ENCODE data around the gene ARRB1. TPM values are rescaled to one million over a fixed set of nuclear protein-coding genes. Genes with fewer than 3 reads are reported as not detected.

The ARRB1 gene
- polyA plus RNA-seq, 1 of the 3 experiments (the other 2 are of a cell fraction) = 7.0 TPM

GRCh38 chr11:75276686-75277085, 74.8 kb downstream of the ARRB1 start:
- ChIA-PET POLR2A (interaction anchor here (1.1 kb wide), 1 partner anchor 13 kb away, joined by 3 read pairs; no protein-coding TSS in a partner anchor), CTCF (interaction anchor here (0.6 to 27.4 kb wide), 10 partner anchors 15 to 257 kb away, joined by 3 to 701 read pairs (median 4); no protein-coding TSS in a partner anchor)
- TF ChIP-seq USF1 (IDR thresholded peaks at IDR 0.05; ENCODE audit: borderline replicate concordance, low read depth) (no peak), PBX3 (IDR thresholded peaks at IDR 0.05) (no peak), NRF1 (IDR thresholded peaks at IDR 0.05; ENCODE audit: low read depth, low read length) (no peak), REST (IDR thresholded peaks at IDR 0.05; ENCODE audit: low read depth, low read length) (no peak), USF2 (IDR thresholded peaks at IDR 0.05; ENCODE audit: borderline replicate concordance, low read depth, low read length) (no peak), TAF1 (IDR thresholded peaks at IDR 0.05; ENCODE audit: borderline replicate concordance, low read depth, low read length) (no peak), MEF2A (IDR thresholded peaks at IDR 0.05; ENCODE audit: borderline replicate concordance, low read depth) (no peak), JUND (IDR thresholded peaks at IDR 0.05) (no peak), SIN3A (IDR thresholded peaks at IDR 0.05; ENCODE audit: borderline replicate concordance, low read depth, low read length) (no peak), RXRA (IDR thresholded peaks at IDR 0.05; ENCODE audit: borderline replicate concordance, low read depth) (no peak), FOSL2 (IDR thresholded peaks at IDR 0.05; ENCODE audit: borderline replicate concordance, low read depth) (no peak)
- Histone ChIP-seq H3K9ac (no peak overlapping the region), H3K4me3 (ENCODE audit: low read depth in 2 of 2, low read length in 1 of 2) (no peak overlapping the region), H2AFZ (ENCODE audit: low read depth) (no peak overlapping the region), H3K27ac (ENCODE audit: low read depth in 2 of 2, low read length in 1 of 2) (no peak overlapping the region), H3K9me2 (no peaks in the 10 kb centered on the region), H3K9me3 (no peaks in the 10 kb centered on the region), H3K27me3 (ENCODE audit: insufficient read depth) (no peaks in the 10 kb centered on the region), H4K20me1 (ENCODE audit: insufficient read depth) (no peaks in the 10 kb centered on the region), H3K4me1 (ENCODE audit: control insufficient read depth in 1 of 2, insufficient read depth in 2 of 2, low read depth in 1 of 2, low read length in 1 of 2) (peaks cover 0 to 10% of the 10 kb centered on the region in 2 experiments; a peak in 1 of 4 replicates), H3K36me3 (replicated peaks in 1 of 2; ENCODE audit: control insufficient read depth in 1 of 2, insufficient read depth in 2 of 2, low read length in 1 of 2) (peaks cover 0 to 5% of the 10 kb centered on the region in 2 experiments), H3K79me2 (ENCODE audit: insufficient read depth) (no peaks in the 10 kb centered on the region), H3F3A (replicated peaks; ENCODE audit: insufficient read depth) (no peaks in the 10 kb centered on the region), H3K4me2 (no peak overlapping the region)
- WGBS (ENCODE audit: low lambda C conversion rate) = 86% methylated on average over 6 of the region's 6 CpGs
- no peak for DNase-seq

Data from SK-N-SH (cell line).